Stimulated activated naive CD4-positive, alpha-beta T cell treated with Interleukin-2 at 50 U/mL for 16 hours (primary cell): Measurements from ENCODE around the gene SNAPC2.
A peak's percentile ranks its signal among the peaks of the same experiment; 100 is the strongest.
"Not testable (repeated sequence)": the region's sequence is repeated elsewhere in the genome, so short reads cannot be mapped to it uniquely, and the experiment has no call there.

Source experiments
- DNase-seq: peaks from one replicate; lab custom pipeline; 2025; lab: John Stamatoyannopoulos, UW

Gene SNAPC2

GRCh38 chr19:7921967-7922835 is 2.1 kb downstream of the SNAPC2 start:
- no peak for DNase-seq

- no peak for DNase-seq
Measured at GRCh38 chr19:7922836-7923195, 2.7 kb downstream of the SNAPC2 start.

- DNase-seq, result no peak
Measured at GRCh38 chr19:7923295-7924191, 3.4 kb downstream of the SNAPC2 start.

- DNase-seq, result no peak
Measured at GRCh38 chr19:7924241-7924640, 4.1 kb downstream of the SNAPC2 start.

- DNase-seq, result no peak
Measured at GRCh38 chr19:7924651-7925170, 4.6 kb downstream of the SNAPC2 start.

- peak; percentile 69 for DNase-seq
Measured at GRCh38 chr19:7925171-7925851, 5.2 kb downstream of the SNAPC2 start.

GRCh38 chr19:7926021-7926726 is 6.0 kb downstream of the SNAPC2 start, which contains the start of gene CTXN1:
TSS of gene CTXN1 (minus strand) at chr19:7926135. CDS start at chr19:7925538, 597 bp downstream.
- peak; percentile 57 for DNase-seq

- no peak for DNase-seq
Measured at GRCh38 chr19:7926727-7927604, 6.8 kb downstream of the SNAPC2 start.

GRCh38 chr19:7927605-7928333 is 7.6 kb downstream of the SNAPC2 start:
- DNase-seq, result no peak

GRCh38 chr19:7928334-7928706 is 8.2 kb downstream of the SNAPC2 start:
- DNase-seq, result no peak

GRCh38 chr19:7928741-7929701 is 8.9 kb downstream of the SNAPC2 start:
- DNase-seq, result peak; percentile 52

GRCh38 chr19:7930030-7930429 is 9.9 kb downstream of the SNAPC2 start:
- DNase-seq, result not testable (repeated sequence)

- no peak for DNase-seq
Measured at GRCh38 chr19:7930765-7931164, 10.6 kb downstream of the SNAPC2 start.

- DNase-seq, result no peak
Measured at GRCh38 chr19:7931221-7932061, 11.3 kb downstream of the SNAPC2 start.

- DNase-seq, result no peak
Measured at GRCh38 chr19:7932276-7932929, 12.3 kb downstream of the SNAPC2 start.

GRCh38 chr19:7932930-7933300 is 12.8 kb downstream of the SNAPC2 start:
- no peak for DNase-seq

- no peak for DNase-seq
Measured at GRCh38 chr19:7933411-7933810, 13.3 kb downstream of the SNAPC2 start.
